Hepatocyte (in vitro differentiated cells): ENCODE results near the gene REST. TPM values are rescaled to one million over a fixed set of nuclear protein-coding genes. Genes with fewer than 3 reads are reported as not detected.
A peak's percentile ranks its signal among the peaks of the same experiment; 100 is the strongest.
"Not testable (repeated sequence)": the region's sequence is repeated elsewhere in the genome, so short reads cannot be mapped to it uniquely, and the experiment has no call there.

Experiments used
- DNase-seq: peaks from one replicate; pipeline ENCODE4 v3.0.0-alpha.2; 2016; ENCODE audit warnings: low spot score
- H2AFZ ChIP-seq: fragments of 200-600 bp; sonication (generic); 2 replicates; pipeline ENCODE4 v1.6.0; 2016; ENCODE audit warnings: antibody characterized with exemption, mild to moderate bottlenecking
- H3K27ac ChIP-seq: fragments of 200-600 bp; sonication (generic); 2 replicates; pipeline ENCODE4 v1.5.1; 2016; ENCODE audit warnings: mild to moderate bottlenecking
- H3K27me3 ChIP-seq: fragments of 200-600 bp; sonication (generic); 2 replicates; pipeline ENCODE4 v1.6.1; 2016
- H3K36me3 ChIP-seq: fragments of 200-600 bp; sonication (generic); replicated peaks from 2 replicates; pipeline ENCODE4 v1.5.1; 2016; ENCODE audit warnings: low read depth; ENCODE audit not compliant: insufficient read depth
- H3K4me1 ChIP-seq: fragments of 200-600 bp; sonication (generic); 2 replicates; pipeline ENCODE4 v1.5.1; 2016; ENCODE audit warnings: mild to moderate bottlenecking, moderate library complexity; ENCODE audit not compliant: insufficient read depth
- H3K4me2 ChIP-seq: fragments of 200-600 bp; sonication (generic); 2 replicates; pipeline ENCODE4 v1.6.0; 2016
- H3K4me3 ChIP-seq: fragments of 200-600 bp; sonication (generic); 2 replicates; pipeline ENCODE4 v1.5.1; 2016; ENCODE audit warnings: mild to moderate bottlenecking
- H3K79me2 ChIP-seq: fragments of 200-600 bp; sonication (generic); 2 replicates; pipeline ENCODE4 v1.6.0; 2017; ENCODE audit warnings: mild to moderate bottlenecking
- H3K9me2 ChIP-seq: fragments of 200-600 bp; sonication (generic); replicated peaks from 2 replicates; pipeline ENCODE4 v1.6.0; 2017; ENCODE audit warnings: mild to moderate bottlenecking; ENCODE audit not compliant: insufficient read depth
- H3K9me3 ChIP-seq: fragments of 200-600 bp; sonication (generic); 2 replicates; pipeline ENCODE4 v1.5.1; 2016; ENCODE audit warnings: low read depth, mild to moderate bottlenecking
- H4K20me1 ChIP-seq: fragments of 200-600 bp; sonication (generic); 2 replicates; pipeline ENCODE4 v1.6.0; 2016; ENCODE audit warnings: mild to moderate bottlenecking; ENCODE audit not compliant: insufficient read depth, poor library complexity, severe bottlenecking
- CTCF ChIP-seq: fragments of 200-600 bp; sonication (generic); IDR thresholded peaks from 2 replicates; pipeline ENCODE4 v1.5.1; 2016; ENCODE audit warnings: antibody characterized with exemption, mild to moderate bottlenecking; ENCODE audit not compliant: poor library complexity
- EZH2 ChIP-seq: fragments of 200-600 bp; sonication (generic); IDR thresholded peaks from 2 replicates; pipeline ENCODE4 v1.6.1; 2016; ENCODE audit warnings: antibody characterized with exemption, mild to moderate bottlenecking, borderline replicate concordance
- EZH2phosphoT487 ChIP-seq: fragments of 200-600 bp; sonication (generic); IDR thresholded peaks from one replicate; pipeline ENCODE4 v1.6.1; 2018; ENCODE audit warnings: antibody characterized with exemption, mild to moderate bottlenecking, low read depth, moderate library complexity; ENCODE audit not compliant: unreplicated experiment, severe bottlenecking
- WGBS: methylation state at CpG from one replicate; pipeline ENCODE4 v1.1.6; 2016; ENCODE audit warnings: low lambda C conversion rate; ENCODE audit errors: missing lambda C conversion rate; 5-methylcytosine and 5-hydroxymethylcytosine counted together
- polyA plus RNA-seq: library from polyadenylated mRNA; unstranded; fragments of >200 nt; fragmentation: Nextera tagmentation; extraction: Ambion mirVana; gene quantifications from 2 replicates; pipeline ENCODE4 v1.2.1, GENCODE V29; 2016
- total RNA-seq: library from RNA; depleted of rRNA; stranded (reverse); fragments of >200 nt; gene quantifications from 2 replicates; pipeline ENCODE4 v1.2.3, GENCODE V29; 2014

REST gene
- total and polyA plus RNA-seq, 2 experiments from 2014 or later, result 50.5 to 64.0 TPM

GRCh38 chr4:56879996-56880395 lies 27.7 kb upstream of the REST start:
- TF ChIP-seq EZH2 (no peak), CTCF (no peak), EZH2phosphoT487 (no peak)
- H3K9me2 ChIP-seq, result no peaks in the 10 kb centered on the region
- no peaks in the 10 kb centered on the region for H4K20me1 ChIP-seq
- H3K4me3 ChIP-seq, result no peak overlapping the region
- no peaks in the 10 kb centered on the region for H3K4me1 ChIP-seq
- no peak overlapping the region for H3K27ac ChIP-seq
- DNase-seq, result no peak
- no peak overlapping the region for H3K4me2 ChIP-seq
- no peak overlapping the region for H2AFZ ChIP-seq
- H3K9me3 ChIP-seq, result no peaks in the 10 kb centered on the region
- H3K79me2 ChIP-seq, result no peaks in the 10 kb centered on the region
- H3K27me3 ChIP-seq, result no peaks in the 10 kb centered on the region
- WGBS, result 74% methylated on average over 3 of the region's 3 CpGs
- H3K36me3 ChIP-seq, result no peaks in the 10 kb centered on the region

DNA sequence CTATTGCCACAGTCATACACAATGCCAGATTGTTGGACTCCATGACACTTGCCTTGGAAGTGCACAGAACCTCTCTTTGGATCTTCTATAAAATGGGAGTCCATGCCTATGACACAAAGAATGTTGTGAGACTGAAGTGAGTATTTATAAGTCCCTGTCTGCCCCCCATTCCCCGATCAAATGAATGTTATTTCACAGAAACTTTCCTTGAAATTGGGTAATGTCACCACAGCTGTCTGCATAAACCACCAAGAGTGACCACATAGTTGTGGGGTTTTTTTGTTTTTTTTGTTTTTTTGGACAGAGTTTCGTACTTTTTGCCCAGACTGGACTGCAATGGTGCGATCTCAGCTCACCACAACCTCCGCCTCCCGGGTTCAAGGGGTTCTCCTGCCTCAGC lies 27.1 kb upstream of the REST start:
- TF ChIP-seq EZH2 (no peak), EZH2phosphoT487 (no peak), CTCF (no peak)
- no peaks in the 10 kb centered on the region for H3K79me2 ChIP-seq
- no peak overlapping the region for H3K4me2 ChIP-seq
- no peaks in the 10 kb centered on the region for H3K36me3 ChIP-seq
- no peaks in the 10 kb centered on the region for H3K9me2 ChIP-seq
- no peak overlapping the region for H2AFZ ChIP-seq
- H3K4me1 ChIP-seq, result no peaks in the 10 kb centered on the region
- no peak overlapping the region for H3K27ac ChIP-seq
- no peak overlapping the region for H3K4me3 ChIP-seq
- H4K20me1 ChIP-seq, result no peaks in the 10 kb centered on the region
- no peaks in the 10 kb centered on the region for H3K27me3 ChIP-seq
- no peak for DNase-seq
- WGBS, result 95% methylated on average over 5 of the region's 5 CpGs
- H3K9me3 ChIP-seq, result no peaks in the 10 kb centered on the region

GRCh38 chr4:56884511-56884910 lies 23.2 kb upstream of the REST start:
- 57% methylated on average over 3 of the region's 3 CpGs for WGBS
- DNase-seq, result peak; percentile 22
- not testable (repeated sequence) for H3K36me3 ChIP-seq, H3K27me3 ChIP-seq, H3K4me1 ChIP-seq, H4K20me1 ChIP-seq, H3K9me2 ChIP-seq, H3K4me3 ChIP-seq, H3K9me3 ChIP-seq, H3K79me2 ChIP-seq
- Histone ChIP-seq H3K4me2 (peak overlapping the region; percentile 60), H3K27ac (peak overlapping the region; percentile 59), H2AFZ (peak overlapping the region; percentile 61)

DNA sequence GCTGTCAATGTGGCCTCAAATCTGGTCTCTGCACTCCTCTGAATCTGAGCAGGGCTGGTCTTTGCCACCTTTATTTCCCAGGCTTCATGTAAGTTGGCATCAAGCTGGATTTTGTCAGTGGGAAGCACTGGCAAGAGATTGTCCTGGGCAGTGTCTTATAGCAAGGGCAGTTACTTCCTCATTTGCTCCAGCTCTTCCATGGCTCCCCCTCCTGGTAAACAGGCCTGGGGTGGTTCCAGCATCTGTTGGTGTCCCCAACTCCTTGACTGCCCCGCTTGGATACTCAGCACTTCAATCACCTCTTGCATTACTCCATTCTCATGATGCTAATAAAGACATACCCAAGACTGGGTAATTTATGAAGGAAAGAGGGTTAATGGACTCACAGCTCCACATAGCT lies 15.0 kb upstream of the REST start:
- no peak overlapping the region for H3K4me3 ChIP-seq
- WGBS, result 94% methylated on average over 1 of the region's 1 CpG
- no peaks in the 10 kb centered on the region for H3K9me3 ChIP-seq

DNA sequence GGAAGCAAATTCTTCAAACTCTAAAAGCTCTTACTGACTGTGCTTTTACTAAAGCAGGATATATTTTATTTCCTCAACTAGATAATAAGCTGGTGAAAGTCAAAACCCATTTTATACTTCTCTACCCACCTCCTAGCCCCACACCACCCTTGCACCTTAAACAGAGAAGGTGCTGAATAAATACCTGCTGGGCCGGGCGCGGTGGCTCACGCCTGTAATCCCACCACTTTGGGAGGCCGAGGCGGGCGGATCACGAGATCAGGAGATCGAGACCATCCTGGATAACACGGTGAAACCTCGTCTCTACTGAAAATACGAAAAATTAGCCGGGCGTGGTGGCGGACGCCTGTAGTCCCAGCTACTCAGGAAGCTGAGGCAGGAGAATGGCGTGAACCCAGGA lies 9.9 kb upstream of the REST start:
- not testable (repeated sequence) for H3K27me3 ChIP-seq, H3K79me2 ChIP-seq, H3K9me3 ChIP-seq, H4K20me1 ChIP-seq, DNase-seq, H3K4me1 ChIP-seq, H3K36me3 ChIP-seq, H3K4me2 ChIP-seq, H2AFZ ChIP-seq, H3K4me3 ChIP-seq, H3K9me2 ChIP-seq, H3K27ac ChIP-seq
- WGBS, result 92% methylated on average over 12 of the region's 17 CpGs

More for the DNA sequence above, 15.0 kb upstream of the REST start:
- no peak overlapping the region for H3K4me2 ChIP-seq
- no peaks in the 10 kb centered on the region for H3K4me1 ChIP-seq
- H3K79me2 ChIP-seq, result no peaks in the 10 kb centered on the region
- H3K27me3 ChIP-seq, result no peaks in the 10 kb centered on the region
- H4K20me1 ChIP-seq, result no peaks in the 10 kb centered on the region
- no peaks in the 10 kb centered on the region for H3K9me2 ChIP-seq
- TF ChIP-seq EZH2phosphoT487, result no peak
- TF ChIP-seq EZH2, result no peak
- no peak for TF ChIP-seq CTCF
- no peaks in the 10 kb centered on the region for H3K36me3 ChIP-seq
- H2AFZ ChIP-seq, result no peak overlapping the region
- no peak for DNase-seq
- H3K27ac ChIP-seq, result no peak overlapping the region

GRCh38 chr4:56900186-56900585 lies 7.5 kb upstream of the REST start:
- DNase-seq, H3K4me3 ChIP-seq, H3K36me3 ChIP-seq, H3K9me2 ChIP-seq, H2AFZ ChIP-seq, H3K27ac ChIP-seq, H3K79me2 ChIP-seq, H4K20me1 ChIP-seq, H3K4me1 ChIP-seq, H3K9me3 ChIP-seq, H3K27me3 ChIP-seq, H3K4me2 ChIP-seq: not testable (repeated sequence)
- WGBS, result 93% methylated on average over 5 of the region's 5 CpGs
